PFSK-1 (cell line): Measurements from ENCODE around the gene TLR5.

Source experiments
- FOXP2 ChIP-seq: optimal IDR thresholded peaks from 2 replicates; pipeline ENCODE3; 2011; ENCODE audit warnings: borderline replicate concordance, control low read depth, inconsistent platforms; ENCODE audit not compliant: insufficient read depth; ENCODE audit errors: extremely low read length, extremely low read depth
- POLR2AphosphoS5 ChIP-seq: IDR thresholded peaks from 2 replicates; pipeline ENCODE4 v1.6.1; 2012; ENCODE audit warnings: low read depth, mild to moderate bottlenecking, control low read depth, low read length, moderate library complexity
- SIN3A ChIP-seq: IDR thresholded peaks from 2 replicates; pipeline ENCODE4 v1.6.1; 2012; ENCODE audit warnings: mild to moderate bottlenecking, low read length, moderate library complexity, borderline replicate concordance; ENCODE audit not compliant: insufficient read depth
- TAF1 ChIP-seq: IDR thresholded peaks from 2 replicates; pipeline ENCODE4 v1.6.1; 2012; ENCODE audit warnings: low read length, control low read depth, borderline replicate concordance; ENCODE audit not compliant: insufficient read depth
- TF ChIP-seq, protein P1 (sequence below), 2 experiments: IDR thresholded peaks; 2 replicates each; pipeline versions ENCODE4 v1.6.1 to v1.8.0; 2011 to 2012; ENCODE audit warnings: low read depth in 2 of 2, low read length in 2 of 2, control low read depth in 1 of 2, inconsistent platforms in 1 of 2, mild to moderate bottlenecking in 1 of 2, moderate library complexity in 1 of 2; ENCODE audit not compliant: insufficient read depth in 1 of 2

TLR5 gene

DNA sequence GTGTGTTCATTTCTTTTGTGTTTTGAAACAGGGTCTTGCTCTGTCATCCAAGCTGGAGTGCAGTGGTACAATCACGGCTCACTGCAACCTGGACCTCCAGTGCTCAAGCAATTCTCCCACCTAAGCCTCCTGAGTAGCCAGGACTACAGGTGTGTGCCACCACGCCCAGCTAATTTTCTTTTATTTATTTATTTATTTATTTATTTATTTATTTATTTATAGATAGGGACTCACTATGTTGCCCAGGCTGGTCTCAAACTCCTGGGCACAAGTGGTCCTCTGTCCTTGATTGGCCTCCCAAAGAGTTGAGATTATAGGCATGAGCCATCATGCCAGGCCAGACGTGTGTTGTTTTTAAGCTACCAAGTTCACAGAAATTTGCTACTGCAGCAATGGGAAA is 43.8 kb upstream of the TLR5 start:
- no peak for TF ChIP-seq FOXP2
- TF ChIP-seq, protein P1, sequence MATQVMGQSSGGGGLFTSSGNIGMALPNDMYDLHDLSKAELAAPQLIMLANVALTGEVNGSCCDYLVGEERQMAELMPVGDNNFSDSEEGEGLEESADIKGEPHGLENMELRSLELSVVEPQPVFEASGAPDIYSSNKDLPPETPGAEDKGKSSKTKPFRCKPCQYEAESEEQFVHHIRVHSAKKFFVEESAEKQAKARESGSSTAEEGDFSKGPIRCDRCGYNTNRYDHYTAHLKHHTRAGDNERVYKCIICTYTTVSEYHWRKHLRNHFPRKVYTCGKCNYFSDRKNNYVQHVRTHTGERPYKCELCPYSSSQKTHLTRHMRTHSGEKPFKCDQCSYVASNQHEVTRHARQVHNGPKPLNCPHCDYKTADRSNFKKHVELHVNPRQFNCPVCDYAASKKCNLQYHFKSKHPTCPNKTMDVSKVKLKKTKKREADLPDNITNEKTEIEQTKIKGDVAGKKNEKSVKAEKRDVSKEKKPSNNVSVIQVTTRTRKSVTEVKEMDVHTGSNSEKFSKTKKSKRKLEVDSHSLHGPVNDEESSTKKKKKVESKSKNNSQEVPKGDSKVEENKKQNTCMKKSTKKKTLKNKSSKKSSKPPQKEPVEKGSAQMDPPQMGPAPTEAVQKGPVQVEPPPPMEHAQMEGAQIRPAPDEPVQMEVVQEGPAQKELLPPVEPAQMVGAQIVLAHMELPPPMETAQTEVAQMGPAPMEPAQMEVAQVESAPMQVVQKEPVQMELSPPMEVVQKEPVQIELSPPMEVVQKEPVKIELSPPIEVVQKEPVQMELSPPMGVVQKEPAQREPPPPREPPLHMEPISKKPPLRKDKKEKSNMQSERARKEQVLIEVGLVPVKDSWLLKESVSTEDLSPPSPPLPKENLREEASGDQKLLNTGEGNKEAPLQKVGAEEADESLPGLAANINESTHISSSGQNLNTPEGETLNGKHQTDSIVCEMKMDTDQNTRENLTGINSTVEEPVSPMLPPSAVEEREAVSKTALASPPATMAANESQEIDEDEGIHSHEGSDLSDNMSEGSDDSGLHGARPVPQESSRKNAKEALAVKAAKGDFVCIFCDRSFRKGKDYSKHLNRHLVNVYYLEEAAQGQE (IDR thresholded peaks at IDR 0.05; ENCODE audit: insufficient read depth in 1 of 2, low read depth in 2 of 2, low read length in 2 of 2): no peak
- no peak for TF ChIP-seq SIN3A
- TF ChIP-seq POLR2AphosphoS5: no peak
- TF ChIP-seq TAF1: no peak

DNA sequence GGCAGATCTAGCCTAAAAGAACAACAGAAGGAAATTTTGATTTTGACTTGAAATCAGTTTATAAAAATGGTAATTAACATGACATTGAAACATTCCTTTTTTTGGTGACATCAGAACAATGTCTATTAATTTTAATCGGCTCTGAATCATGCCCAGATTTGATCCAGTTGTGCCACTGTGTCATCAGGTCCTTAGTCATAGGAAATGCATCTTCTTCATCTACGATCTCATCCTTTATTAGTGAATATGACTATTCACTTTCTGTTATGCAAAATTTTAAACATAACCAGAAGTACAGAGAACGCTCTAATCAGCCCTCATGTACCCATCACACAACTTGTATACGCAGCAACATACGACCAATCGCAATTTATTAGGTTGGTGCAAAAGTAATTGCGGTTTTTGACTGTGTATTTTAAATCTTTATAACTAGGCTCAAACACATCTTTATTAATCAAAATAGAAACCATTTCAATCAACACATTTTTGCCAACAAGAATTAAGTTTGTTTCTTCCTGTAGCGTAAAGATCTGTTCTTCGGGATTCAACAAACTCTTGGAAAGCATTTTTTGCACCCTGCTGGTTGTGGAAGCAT is 40.3 kb upstream of the TLR5 start:
- no peak for TF ChIP-seq TAF1
- TF ChIP-seq, protein P1 (IDR thresholded peaks at IDR 0.05; ENCODE audit: insufficient read depth in 1 of 2, low read depth in 2 of 2, low read length in 2 of 2): no peak
- TF ChIP-seq FOXP2: no peak
- TF ChIP-seq POLR2AphosphoS5: no peak
- TF ChIP-seq SIN3A: no peak

GRCh38 chr1:223180731-223181321 is 37.8 kb upstream of the TLR5 start:
- TF ChIP-seq FOXP2: no peak

DNA sequence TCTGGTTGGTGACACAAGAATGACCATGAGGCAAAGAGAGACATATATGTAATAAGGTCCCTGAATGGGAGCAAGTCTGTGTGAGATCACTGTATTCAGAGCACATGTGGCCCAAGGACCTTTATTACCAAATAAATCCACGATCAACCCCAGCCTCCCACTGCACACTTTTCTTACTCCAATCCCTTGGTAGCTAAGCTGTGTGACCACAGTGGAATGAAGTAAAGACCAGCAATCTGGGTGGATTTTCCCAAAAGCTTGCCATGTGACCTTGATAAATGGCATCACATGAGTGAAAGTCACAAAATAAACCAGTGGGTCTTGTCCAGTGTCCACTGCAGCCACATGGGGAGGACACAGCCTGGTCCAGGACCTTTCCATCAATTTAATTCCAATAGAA is 36.7 kb upstream of the TLR5 start:
- no peak for TF ChIP-seq FOXP2
- no peak for TF ChIP-seq POLR2AphosphoS5
- no peak for TF ChIP-seq SIN3A
- no peak for TF ChIP-seq TAF1
- TF ChIP-seq, protein P1 (IDR thresholded peaks at IDR 0.05; ENCODE audit: insufficient read depth in 1 of 2, low read depth in 2 of 2, low read length in 2 of 2): no peak

DNA sequence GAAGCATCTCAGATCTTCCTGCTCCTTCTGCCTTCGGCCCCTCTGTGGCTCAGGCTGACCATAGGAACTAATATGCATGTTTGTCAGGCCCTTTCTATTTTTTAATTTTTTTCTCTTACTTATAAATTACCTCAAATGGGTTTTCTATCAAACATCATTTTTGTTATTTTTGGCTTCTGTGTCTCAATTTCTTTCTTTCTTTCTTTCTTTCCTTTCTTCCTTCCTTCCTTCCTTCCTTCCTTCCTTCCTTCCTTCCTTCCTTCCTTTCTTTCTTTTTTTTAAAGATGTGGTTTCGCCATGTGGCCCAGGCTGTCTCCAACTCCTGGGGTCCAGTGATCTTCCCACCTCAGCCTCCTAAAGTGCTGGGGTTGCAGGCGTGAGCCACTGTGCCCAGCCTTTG is 36.2 kb upstream of the TLR5 start:
- no peak for TF ChIP-seq FOXP2
- TF ChIP-seq SIN3A: no peak
- no peak for TF ChIP-seq TAF1
- TF ChIP-seq, protein P1 (IDR thresholded peaks at IDR 0.05; ENCODE audit: insufficient read depth in 1 of 2, low read depth in 2 of 2, low read length in 2 of 2): no peak
- no peak for TF ChIP-seq POLR2AphosphoS5
